Hypothalamus (tissue), 51 donors: ENCODE data around the gene SMIM3.

Experiments
- DNase-seq, 51 donors: peaks; one replicate each; lab custom pipeline; 2025; lab: John Stamatoyannopoulos, UW

The SMIM3 gene

DNA sequence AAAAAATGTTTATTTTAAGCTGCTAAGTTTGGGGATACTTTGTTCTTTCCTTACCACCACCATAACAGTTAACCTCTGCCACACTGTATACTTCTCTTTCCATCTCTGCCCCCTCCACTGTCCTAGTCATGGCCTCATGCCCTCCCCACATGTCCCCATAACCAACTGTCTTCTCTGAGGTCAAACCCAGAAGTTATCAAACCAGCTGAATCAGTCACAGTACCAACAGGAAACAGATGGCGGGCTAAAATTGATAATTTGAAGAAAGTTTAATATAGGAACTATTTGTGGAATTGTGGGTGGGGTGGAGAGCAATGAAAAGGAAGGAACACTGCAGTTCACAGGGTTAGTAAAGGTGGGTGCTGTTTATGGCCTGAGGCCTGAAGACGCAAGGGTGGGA, 14.0 kb upstream of the SMIM3 start:
- no peak for DNase-seq

DNA sequence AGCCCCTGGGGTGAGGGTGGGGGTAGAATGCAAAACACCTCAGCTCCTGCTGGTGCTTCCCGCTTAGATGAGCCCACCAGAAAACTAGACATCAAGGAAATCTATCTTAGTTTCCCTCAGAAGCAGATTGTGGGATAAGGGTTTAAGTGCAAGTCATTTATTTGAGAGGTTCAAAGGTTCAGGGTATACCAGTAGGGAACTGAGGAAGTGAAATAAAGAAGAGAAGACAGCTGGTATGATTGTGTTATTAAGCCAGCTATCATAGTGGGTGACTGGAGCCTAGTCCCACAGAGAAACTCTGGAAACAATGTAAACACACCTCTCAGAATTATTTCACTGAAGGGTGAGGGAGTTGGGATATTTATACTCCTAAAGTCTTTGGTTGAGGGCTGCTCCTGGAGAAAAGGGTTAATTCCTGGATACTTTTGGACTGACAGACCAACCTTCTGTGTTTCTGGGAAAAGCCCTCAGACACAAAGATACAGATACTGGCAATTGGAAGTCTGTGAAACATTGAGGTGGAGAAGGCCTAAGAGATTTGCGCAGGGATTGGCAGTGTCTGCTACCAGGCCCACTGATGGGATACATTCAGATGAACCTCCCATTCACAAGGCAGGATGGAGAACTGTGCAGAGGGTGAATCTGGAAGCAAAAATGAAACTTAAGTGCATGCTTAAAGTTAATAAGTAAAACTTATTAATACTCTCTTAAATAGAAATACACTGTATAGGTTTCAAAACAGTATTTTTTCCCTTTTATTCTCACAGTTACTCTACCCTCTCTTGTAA, 13.4 kb upstream of the SMIM3 start:
- no peak for DNase-seq

DNA sequence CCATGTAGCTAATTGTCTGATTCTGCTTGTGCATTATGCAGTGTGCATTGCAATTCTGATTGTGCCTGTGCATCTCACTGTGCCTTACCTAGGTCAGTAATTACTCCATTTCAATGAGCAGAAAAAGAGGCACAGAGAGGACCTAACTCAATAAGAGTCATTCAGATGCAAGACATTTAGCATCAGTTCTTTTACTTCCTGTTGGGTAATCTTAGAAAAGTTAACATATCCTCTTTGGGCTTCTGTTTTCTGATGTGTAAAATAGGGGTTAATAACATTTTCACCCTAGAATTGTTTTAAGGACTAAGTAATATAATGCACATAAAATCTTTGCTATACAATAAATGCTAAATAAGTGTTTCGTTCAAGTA, 12.8 kb upstream of the SMIM3 start:
- no peak for DNase-seq

GRCh38 chr5:150766251-150766650, 12.3 kb upstream of the SMIM3 start:
- no peak for DNase-seq

DNA sequence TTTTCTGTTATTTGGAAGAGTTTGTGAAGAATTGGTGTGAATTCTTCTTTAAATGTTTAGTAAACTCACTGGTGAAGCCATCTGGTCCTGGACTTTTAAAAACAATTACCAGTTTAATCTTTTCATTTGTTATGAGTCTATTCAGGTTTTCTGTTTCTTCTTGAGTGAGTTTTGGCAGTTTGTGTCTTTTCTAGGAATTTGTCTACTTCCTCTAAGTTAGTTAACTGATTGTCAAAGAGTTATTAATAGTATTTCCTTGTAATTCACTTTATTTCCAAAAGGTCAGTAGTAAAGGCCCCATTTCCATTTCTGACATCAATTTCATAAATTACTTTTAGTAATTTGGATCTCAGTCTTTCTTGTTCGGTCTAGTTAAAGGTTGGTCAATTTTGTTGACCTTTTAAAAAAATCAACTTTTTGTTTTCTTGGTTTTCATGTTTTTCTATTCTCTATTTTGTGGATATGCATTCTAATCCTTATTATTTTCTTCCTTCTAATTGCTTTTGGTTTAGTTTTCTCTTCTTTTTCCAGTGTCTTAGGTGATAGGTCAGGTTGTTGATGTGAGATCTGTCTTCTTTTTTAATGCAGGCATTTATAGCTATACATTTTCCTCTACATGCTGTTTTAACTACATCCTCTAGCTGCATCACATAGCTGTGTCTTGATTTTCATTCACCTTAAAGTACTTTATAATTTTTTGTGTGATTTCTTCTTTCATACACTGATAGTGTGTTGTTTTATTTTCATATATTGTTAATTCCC, 7.3 kb upstream of the SMIM3 start:
- no peak for DNase-seq

- DNase-seq, result no peak
Observed at GRCh38 chr5:150774145-150774544, 4.4 kb upstream of the SMIM3 start.

- no peak for DNase-seq
Observed at GRCh38 chr5:150777685-150778084, 872 bp upstream of the SMIM3 start.

- DNase-seq, result no peak
Observed at GRCh38 chr5:150778088-150778516, 455 bp upstream of the SMIM3 start.

- no peak for DNase-seq
Observed at GRCh38 chr5:150779397-150780186, 1.0 kb downstream of the SMIM3 start.

- DNase-seq, result no peak
Observed at GRCh38 chr5:150780187-150780692, 1.7 kb downstream of the SMIM3 start.

DNA sequence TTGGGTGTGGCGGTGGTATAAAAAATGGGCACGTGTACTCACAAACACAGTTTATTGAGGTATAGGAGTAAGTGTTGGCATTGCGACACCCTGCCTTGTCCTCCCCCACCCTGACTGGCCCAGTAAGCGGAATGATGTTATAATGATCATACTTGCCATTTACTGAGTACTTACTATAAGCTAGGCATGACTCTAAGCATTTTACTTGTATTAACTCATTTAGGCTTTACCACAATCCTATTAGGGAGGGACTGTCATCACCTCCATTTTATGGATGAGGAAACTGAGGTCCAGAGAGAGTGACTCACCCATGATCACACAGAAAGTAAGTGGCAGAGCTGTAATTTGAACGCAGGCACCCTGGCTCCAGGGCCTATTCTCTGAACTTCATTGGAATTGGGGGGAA, 2.3 kb downstream of the SMIM3 start:
- no peak for DNase-seq

DNA sequence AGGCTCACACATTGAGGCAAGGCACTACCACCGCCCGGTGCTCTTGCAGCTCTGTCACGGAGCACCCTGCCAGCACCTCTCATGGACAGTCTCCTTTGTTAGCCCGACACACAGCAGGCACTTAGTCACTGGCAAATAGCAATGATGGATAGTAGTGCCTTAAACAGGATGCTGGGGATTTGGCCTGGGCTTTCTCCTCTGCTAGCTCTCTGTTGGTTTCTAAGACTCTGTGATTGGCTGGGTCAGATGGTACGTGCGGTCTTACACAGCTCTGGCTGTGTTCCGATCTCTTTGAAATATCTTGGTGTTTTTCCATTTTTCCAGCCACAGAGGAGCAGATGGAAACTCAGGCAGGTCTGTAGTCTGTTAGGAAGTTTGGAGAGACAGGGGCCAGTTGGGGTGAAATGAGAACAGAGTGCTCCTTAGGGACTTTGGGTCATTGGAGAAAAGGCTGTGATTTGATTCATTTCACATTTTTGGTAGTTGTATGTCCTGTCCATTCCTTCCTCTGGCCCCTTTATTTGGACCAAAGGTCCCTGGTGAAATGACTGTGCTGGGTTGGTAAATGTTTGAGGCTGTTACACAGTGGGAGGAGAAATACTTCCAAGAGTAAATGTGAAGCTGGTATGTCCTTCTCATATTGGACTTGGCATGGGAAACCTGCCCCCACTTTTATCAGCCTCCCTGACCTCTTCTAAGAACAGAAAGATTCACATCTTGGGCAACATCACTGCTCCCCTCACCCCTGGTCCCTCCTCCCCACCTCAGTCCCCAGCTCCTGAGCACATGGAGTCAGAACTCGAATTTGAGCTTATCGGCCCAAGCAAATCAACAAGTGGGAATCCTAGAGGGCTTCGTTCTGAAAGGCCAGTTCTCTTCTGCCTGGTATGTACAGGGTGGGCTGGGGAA, 3.4 kb downstream of the SMIM3 start:
- no peak for DNase-seq

GRCh38 chr5:150782850-150783249, 4.3 kb downstream of the SMIM3 start:
- no peak for DNase-seq

GRCh38 chr5:150783422-150783928, 4.9 kb downstream of the SMIM3 start:
- DNase-seq, result peak in 2 of 51 donors; percentile 5 to 10

DNA sequence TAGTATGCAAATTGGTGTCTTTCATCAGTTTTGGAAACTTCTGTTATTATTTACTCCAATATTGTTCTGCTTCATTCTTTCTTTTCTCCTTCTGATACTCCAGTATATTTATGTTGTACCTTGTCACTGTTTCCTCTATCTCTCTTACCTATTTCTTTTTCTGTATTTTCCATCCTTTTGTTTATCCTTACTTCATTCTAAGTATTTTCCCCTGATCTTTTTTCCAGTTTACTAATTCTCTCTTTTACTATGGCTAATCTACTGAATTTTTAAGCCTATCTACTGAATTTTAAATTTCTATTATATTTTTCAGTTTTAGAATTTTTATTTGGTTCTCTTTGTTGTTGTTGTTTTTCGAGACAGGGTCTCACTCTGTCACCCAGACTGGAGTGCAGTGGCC, 7.4 kb downstream of the SMIM3 start:
- no peak for DNase-seq

- no peak for DNase-seq
Observed at GRCh38 chr5:150786876-150787275, 8.3 kb downstream of the SMIM3 start.

GRCh38 chr5:150787656-150788055, 9.1 kb downstream of the SMIM3 start:
- no peak for DNase-seq

DNA sequence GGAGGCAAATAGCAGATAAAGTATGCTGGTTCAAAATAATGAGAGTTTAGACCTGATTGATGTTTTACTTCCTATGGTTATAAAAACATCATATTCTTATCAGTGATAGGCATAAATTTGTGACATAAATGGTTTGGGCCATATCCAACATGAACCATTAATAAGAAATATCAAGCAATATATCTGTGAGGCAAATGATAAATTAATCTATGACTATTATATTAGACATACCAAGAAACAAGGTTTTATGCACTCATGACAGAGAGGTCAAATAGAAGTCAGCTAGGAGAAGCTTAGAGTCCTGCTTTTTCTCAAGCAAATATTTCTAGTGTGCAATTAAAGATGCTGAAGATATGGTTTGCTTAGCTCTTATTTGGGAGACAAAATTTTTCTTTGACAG, 10.4 kb downstream of the SMIM3 start:
- no peak for DNase-seq

GRCh38 chr5:150789450-150789849, 10.9 kb downstream of the SMIM3 start:
- DNase-seq, result no peak
